GM12878 (cell line): Measurements from ENCODE around the gene LTK.

Source experiments
- ATF2 ChIP-seq: IDR thresholded peaks from 2 replicates; pipeline ENCODE4 v1.6.1; 2012; ENCODE audit warnings: low read length, inconsistent platforms
- CEBPB ChIP-seq, 2 experiments: fragments of 150-350 bp in 1 of 2; IDR thresholded peaks; 2 replicates each; pipeline ENCODE4 v1.6.1; 2012 to 2014; ENCODE audit warnings: low read depth in 2 of 2, low read length in 2 of 2, borderline replicate concordance in 1 of 2, inconsistent platforms in 1 of 2
- CTCF ChIP-seq, 3 experiments: IDR thresholded peaks in 2 of 3; conservative IDR thresholded peaks in 1 of 3; 2 replicates each; pipeline ENCODE4 v1.5.1; 2011; ENCODE audit warnings: low read depth in 3 of 3, low read length in 3 of 3, mild to moderate bottlenecking in 3 of 3, control low read depth in 2 of 3, moderate library complexity in 2 of 3, inconsistent platforms in 1 of 3, mixed read lengths in 1 of 3; ENCODE audit not compliant: control insufficient read depth in 2 of 3, insufficient read depth in 1 of 3; ENCODE audit errors: extremely low read depth in 1 of 3
- EP300 ChIP-seq, 2 experiments: fragments of 150-350 bp in 1 of 2; IDR thresholded peaks; 2 replicates each; pipeline ENCODE4 v1.6.1; 2011 to 2012; ENCODE audit warnings: low read depth in 2 of 2, low read length in 2 of 2, borderline replicate concordance in 1 of 2, improper control_type of control experiment in 1 of 2, inconsistent platforms in 1 of 2; ENCODE audit not compliant: control insufficient read depth in 1 of 2
- FOS ChIP-seq: IDR thresholded peaks from 3 replicates; pipeline ENCODE4 v1.6.1; 2011; ENCODE audit warnings: borderline replicate concordance; ENCODE audit not compliant: insufficient read length; ENCODE audit errors: extremely low read depth
- FOXK2 ChIP-seq: fragments of 450-650 bp; IDR thresholded peaks from 2 replicates; pipeline ENCODE4 v1.6.1; 2017; ENCODE audit warnings: mild to moderate bottlenecking, moderate library complexity
- MXI1 ChIP-seq: fragments of 150-350 bp; IDR thresholded peaks from 2 replicates; pipeline ENCODE4 v1.6.1; 2011; ENCODE audit warnings: low read depth, mild to moderate bottlenecking, inconsistent platforms, low read length, improper control_type of control experiment
- NFYB ChIP-seq: IDR thresholded peaks from 2 replicates; pipeline ENCODE4 v1.6.1; 2011; ENCODE audit warnings: low read depth, mild to moderate bottlenecking, low read length, improper control_type of control experiment, moderate library complexity; ENCODE audit not compliant: insufficient read depth
- NR2C2 ChIP-seq: IDR thresholded peaks from 2 replicates; pipeline ENCODE4 v1.6.1; 2011; ENCODE audit warnings: borderline replicate concordance, low read depth; ENCODE audit not compliant: control insufficient read depth, insufficient read length
- POLR2A ChIP-seq: IDR thresholded peaks from 2 replicates; pipeline ENCODE4 v1.6.1; 2011; ENCODE audit warnings: low read depth, mild to moderate bottlenecking, low read length
- POLR2AphosphoS5 ChIP-seq: IDR thresholded peaks from 2 replicates; pipeline ENCODE4 v1.6.1; 2011; ENCODE audit warnings: mild to moderate bottlenecking, low read length, inconsistent platforms
- RUNX3 ChIP-seq: IDR thresholded peaks from 2 replicates; pipeline ENCODE4 v1.6.1; 2012; ENCODE audit warnings: low read length, inconsistent platforms
- TAF1 ChIP-seq: IDR thresholded peaks from 2 replicates; pipeline ENCODE4 v1.6.1; 2011; ENCODE audit warnings: mild to moderate bottlenecking, low read depth, low read length, borderline replicate concordance
- YY1 ChIP-seq: IDR thresholded peaks from 2 replicates; pipeline ENCODE4 v1.6.1; 2011; ENCODE audit warnings: low read depth, mild to moderate bottlenecking, low read length

GRCh38 chr15:41520636-41521035 is 7.0 kb upstream of the LTK start:
- TF ChIP-seq ATF2 (no peak), POLR2A (no peak), CTCF (IDR thresholded peaks at IDR 0.05 in 2 of 3, conservative IDR thresholded peaks at IDR 0.05 in 1 of 3; ENCODE audit: control insufficient read depth in 2 of 3, extremely low read depth in 1 of 3, insufficient read depth in 1 of 3, low read depth in 3 of 3, low read length in 3 of 3) (no peak), TAF1 (no peak), CEBPB (IDR thresholded peaks at IDR 0.05; ENCODE audit: borderline replicate concordance in 1 of 2, low read depth in 2 of 2, low read length in 2 of 2) (no peak), NFYB (no peak), POLR2AphosphoS5 (no peak), FOS (no peak), FOXK2 (no peak), YY1 (no peak), NR2C2 (no peak), EP300 (IDR thresholded peaks at IDR 0.05; ENCODE audit: borderline replicate concordance in 1 of 2, control insufficient read depth in 1 of 2, low read depth in 2 of 2, low read length in 2 of 2) (no peak), MXI1 (no peak), RUNX3 (no peak)
